ENCODE measurements around the gene EWSR1. TPM values are rescaled to one million over a fixed set of nuclear protein-coding genes. Genes with fewer than 3 reads are reported as not detected.
"Not testable (repeated sequence)": the region's sequence is repeated elsewhere in the genome, so short reads cannot be mapped to it uniquely, and the experiment has no call there.

The EWSR1 gene
- total RNA-seq, 1 donor from 2014 or later = 159 TPM

DNA sequence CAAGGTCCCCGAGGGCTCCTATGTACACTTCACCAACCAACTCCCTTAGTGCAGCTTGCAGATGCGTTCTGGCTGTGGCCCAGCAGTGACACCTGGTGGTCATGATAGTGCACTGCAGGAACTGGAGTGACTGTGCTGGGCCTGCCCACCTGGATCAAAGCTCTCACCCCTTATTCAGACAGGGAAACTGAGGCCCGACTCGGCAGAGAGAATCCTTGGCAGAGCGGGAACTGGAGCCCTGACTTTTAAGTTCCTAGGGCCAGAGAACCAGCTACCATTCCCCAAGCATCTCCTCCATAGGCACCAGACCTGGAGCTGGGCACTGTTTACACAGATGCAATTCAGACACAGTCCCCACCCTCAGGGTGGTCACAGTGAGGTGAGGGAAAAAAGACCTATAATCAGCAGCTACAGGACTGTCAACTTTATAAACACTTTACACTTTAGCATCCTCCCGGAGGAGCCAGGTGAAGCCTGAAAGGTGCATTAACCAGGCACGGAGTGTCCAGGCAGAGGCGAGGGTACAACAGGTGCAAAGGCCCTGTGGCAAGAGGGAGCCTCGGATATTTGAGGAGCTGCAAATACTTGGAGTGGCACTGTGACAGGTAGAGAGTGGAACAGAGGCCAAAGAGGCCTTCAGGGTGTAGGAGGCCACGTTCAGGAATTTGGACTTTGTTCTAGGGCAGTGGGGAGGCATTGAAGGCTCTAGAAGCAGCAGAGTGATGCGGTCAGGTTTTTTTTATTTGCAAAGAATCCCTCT is 22.3 kb upstream of the EWSR1 start:
- TF ChIP-seq, protein P1, sequence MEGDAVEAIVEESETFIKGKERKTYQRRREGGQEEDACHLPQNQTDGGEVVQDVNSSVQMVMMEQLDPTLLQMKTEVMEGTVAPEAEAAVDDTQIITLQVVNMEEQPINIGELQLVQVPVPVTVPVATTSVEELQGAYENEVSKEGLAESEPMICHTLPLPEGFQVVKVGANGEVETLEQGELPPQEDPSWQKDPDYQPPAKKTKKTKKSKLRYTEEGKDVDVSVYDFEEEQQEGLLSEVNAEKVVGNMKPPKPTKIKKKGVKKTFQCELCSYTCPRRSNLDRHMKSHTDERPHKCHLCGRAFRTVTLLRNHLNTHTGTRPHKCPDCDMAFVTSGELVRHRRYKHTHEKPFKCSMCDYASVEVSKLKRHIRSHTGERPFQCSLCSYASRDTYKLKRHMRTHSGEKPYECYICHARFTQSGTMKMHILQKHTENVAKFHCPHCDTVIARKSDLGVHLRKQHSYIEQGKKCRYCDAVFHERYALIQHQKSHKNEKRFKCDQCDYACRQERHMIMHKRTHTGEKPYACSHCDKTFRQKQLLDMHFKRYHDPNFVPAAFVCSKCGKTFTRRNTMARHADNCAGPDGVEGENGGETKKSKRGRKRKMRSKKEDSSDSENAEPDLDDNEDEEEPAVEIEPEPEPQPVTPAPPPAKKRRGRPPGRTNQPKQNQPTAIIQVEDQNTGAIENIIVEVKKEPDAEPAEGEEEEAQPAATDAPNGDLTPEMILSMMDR (IDR thresholded peaks at IDR 0.05) = peak; percentile 94
- no peak overlapping the region for H3K27ac ChIP-seq
- ATAC-seq (peak; percentile 91 to 94), DNase-seq (peak; percentile 78)
- no peaks in the 10 kb centered on the region for H3K36me3 ChIP-seq
- peaks cover 4% of the 10 kb centered on the region for H3K4me1 ChIP-seq
- peaks cover 5% of the 10 kb centered on the region for H3K9me3 ChIP-seq
- H3K27me3 ChIP-seq (ENCODE audit: low read depth) = no peaks in the 10 kb centered on the region
- no peak overlapping the region for H3K4me3 ChIP-seq
- intact Hi-C loops (cut with DNase I) = no loop called here

DNA sequence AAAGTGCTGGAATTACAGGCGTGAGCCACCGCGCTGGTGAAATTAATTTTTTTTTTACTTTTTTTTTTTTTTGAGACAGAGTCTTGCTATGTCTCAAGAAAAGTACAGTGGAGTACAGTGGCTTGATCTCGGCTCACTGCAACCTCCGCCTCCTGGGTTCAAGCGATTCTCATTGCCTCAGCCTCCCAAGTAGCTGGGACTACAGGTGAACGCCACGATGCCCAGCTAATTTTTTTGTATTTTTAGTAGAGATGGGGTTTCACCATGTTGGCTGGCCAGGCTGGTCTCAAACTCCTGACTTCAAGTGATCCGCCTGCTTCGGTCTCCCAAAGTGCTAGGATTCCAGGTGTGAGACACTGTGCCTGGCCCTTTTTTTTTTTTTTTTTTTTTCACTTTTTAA is 20.2 kb upstream of the EWSR1 start:
- H3K4me1 ChIP-seq; H3K4me3 ChIP-seq; H3K27me3 ChIP-seq (ENCODE audit: low read depth); H3K27ac ChIP-seq; H3K36me3 ChIP-seq; intact Hi-C loops (cut with DNase I); H3K9me3 ChIP-seq; ATAC-seq; DNase-seq: not testable (repeated sequence)

DNA sequence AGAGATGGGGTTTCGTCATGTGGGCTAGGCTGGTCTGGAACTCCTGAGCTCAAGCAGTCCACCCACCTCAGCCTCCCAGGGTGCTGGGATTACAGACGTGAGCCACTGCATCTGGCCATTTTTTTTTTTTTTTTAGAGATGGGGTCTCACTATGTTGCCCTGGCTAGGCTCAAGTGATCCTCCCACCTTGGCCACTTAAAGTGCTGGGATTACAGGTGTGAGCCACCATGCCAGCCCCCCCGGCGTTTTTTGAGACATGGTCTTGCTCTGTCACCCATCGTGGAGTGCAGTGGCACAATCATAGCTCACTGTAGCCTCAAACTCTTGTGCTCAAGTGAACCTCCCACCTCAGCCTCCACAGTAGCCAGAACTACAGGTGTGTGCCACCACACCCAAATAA is 16.8 kb upstream of the EWSR1 start:
- H3K36me3 ChIP-seq = no peaks in the 10 kb centered on the region
- TF ChIP-seq, protein P1 (IDR thresholded peaks at IDR 0.05) = no peak
- intact Hi-C loops (cut with DNase I) = no loop called here
- ATAC-seq (no peak), DNase-seq (no peak)
- no peaks in the 10 kb centered on the region for H3K4me1 ChIP-seq
- H3K9me3 ChIP-seq = no peaks in the 10 kb centered on the region
- no peak overlapping the region for H3K4me3 ChIP-seq
- H3K27me3 ChIP-seq (ENCODE audit: low read depth) = no peaks in the 10 kb centered on the region
- H3K27ac ChIP-seq = no peak overlapping the region

DNA sequence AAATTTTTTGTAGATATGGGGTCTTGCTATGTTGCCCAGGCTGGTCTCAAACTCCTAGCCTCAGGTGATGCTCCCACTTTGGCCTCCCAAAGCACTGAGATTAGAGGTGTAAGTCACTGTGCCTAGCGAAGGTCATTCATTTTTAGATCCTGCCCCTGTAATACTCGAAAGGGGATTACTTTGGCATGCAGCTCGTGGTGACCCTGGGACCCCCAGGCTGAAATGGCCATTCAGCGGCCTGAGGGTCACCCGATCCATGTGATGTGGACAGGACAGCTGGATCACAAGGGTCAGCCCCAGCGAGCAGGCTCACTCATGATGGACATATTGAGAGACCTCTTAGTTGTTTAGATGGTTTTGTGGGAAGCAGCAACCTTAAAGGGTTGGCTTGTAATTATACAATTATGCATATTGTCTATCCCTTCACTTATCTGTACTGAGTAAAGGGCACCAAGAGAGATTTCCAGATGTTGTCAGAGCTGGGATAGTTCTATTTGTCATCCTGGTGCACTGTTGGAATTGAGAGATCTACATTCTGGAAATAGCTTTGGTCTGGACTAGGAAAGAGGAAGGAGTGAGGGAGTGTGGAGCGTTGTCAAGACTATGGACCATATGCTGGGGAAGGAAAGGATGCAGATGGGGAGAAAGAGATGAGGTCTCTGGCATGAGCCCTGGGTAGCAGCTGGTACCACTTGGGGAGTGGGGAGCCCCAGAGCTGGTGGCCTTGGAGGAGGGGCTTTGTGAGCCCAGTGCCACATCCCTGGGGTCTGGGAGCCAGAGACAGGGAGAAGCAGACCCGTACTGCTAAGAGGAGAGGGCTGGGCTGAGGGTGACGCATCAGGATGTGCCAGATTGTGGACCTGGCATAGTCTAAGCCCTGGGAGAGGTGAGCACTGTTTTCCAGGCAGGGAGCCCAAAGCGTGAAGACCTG is 15.8 kb upstream of the EWSR1 start:
- Histone ChIP-seq H3K27ac (no peak overlapping the region), H3K4me3 (no peak overlapping the region), H3K9me3 (no peaks in the 10 kb centered on the region), H3K4me1 (no peaks in the 10 kb centered on the region), H3K36me3 (no peaks in the 10 kb centered on the region), H3K27me3 (ENCODE audit: low read depth) (no peaks in the 10 kb centered on the region)
- TF ChIP-seq, protein P1 (IDR thresholded peaks at IDR 0.05) = no peak
- DNase-seq = no peak
- intact Hi-C loops (cut with DNase I) = no loop called here
- ATAC-seq = no peak

DNA sequence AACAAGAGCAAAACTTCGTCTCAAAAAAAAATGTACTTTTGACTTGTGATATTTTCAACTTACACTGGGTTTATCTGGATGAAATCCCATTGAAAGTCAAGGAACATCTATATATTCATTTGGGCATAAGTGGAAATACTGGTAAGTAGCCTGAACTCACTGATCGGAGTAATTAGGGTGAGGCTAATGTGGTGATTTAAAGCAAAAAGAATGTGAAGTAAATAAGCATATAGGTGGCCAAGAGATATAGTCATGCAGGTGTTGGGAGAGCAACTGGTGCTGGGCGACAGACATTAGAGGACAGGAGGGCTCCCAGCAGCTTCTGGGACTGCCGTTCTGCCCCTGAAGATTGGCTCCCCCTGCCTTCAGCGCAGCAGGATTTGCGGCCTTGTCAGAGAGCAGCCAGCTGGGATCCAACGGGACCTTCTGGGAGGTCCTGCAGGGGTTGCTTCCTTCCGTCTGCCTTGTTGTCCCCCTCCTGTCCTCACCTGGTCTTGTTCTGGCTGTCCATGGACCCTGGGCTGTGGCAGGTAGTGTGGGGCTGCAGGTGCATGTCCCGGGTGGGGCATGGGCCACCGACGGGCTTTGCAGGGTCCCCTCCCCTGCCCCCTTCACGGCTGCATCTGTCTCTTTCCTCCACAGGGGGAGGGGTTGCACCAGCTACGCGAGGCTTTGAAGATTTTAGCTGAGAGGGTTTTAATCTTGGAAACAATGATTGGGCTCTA is 14.3 kb upstream of the EWSR1 start:
- H3K4me1 ChIP-seq = no peaks in the 10 kb centered on the region
- no peaks in the 10 kb centered on the region for H3K36me3 ChIP-seq
- no peaks in the 10 kb centered on the region for H3K27me3 ChIP-seq (ENCODE audit: low read depth)
- ATAC-seq (no peak), DNase-seq (no peak)
- no peaks in the 10 kb centered on the region for H3K9me3 ChIP-seq
- TF ChIP-seq, protein P1 (IDR thresholded peaks at IDR 0.05) = no peak
- intact Hi-C loops (cut with DNase I) = no loop called here
- no peak overlapping the region for H3K27ac ChIP-seq
- H3K4me3 ChIP-seq = no peak overlapping the region
